NCI-H1092 treated with DMSO at 0.1 percent for 48 hours (cell line): ENCODE data around the gene ITGBL1.
A peak's percentile ranks its signal among the peaks of the same experiment; 100 is the strongest.

ENCODE experiments used
- DNase-seq: peaks from one replicate; lab custom pipeline; 2025; lab: John Stamatoyannopoulos, UW

Gene ITGBL1

DNA sequence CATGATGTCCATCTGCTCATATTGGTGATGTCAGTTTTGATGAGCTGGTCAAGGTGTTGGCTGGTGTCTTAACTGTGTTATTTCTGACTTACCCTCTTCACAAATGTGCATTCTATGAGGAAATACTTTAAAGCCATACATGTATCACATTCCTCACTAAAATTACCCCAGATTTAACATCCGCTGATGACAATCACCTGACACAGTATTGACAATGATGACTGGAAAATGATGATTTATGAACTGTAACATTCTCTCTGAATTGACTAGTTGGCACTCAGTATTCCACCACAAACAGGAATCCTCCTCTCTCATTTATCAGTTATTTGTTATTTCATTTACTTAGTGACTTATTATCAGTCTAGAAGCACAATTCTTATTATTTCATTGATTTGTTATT, 117.3 kb downstream of the ITGBL1 start:
- DNase-seq: no peak

DNA sequence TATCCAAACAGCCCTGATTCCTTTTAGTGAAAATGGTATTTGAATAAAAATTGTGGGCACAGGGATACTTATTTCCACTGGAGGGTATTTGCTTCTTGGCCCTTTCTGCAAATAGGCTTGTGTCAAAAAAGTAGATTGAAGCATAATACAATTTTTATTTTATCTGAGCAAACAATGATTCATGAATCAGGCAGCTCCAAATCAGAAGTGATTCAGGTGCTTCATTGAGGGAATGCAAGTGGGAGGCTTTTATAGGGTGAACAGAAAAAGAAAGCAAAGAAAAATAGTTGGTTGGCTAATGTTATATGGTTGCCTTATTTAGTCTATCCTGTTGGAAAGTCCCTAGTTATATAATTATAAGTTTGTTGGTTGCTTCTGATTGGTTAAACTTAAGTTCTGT, 117.9 kb downstream of the ITGBL1 start:
- no peak for DNase-seq

DNA sequence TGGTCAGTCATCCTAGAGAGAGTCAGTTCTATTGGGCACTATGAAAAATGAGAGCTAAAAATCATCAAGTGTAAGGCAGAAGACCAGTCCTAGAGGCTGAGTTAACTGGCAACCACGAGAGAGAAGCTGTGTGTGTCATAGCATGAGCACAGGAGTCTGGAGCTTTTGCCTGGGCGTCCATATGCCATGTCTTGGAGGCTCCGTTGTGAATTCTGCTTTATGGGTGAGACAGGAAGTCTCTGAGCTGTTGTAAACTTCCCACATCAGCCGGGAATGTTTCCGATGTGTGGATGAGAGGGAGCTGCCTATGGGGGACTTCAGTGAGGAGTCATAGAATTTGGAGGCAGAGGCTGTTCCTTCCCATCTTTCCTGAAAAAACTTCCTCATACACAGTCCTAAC, 120.0 kb downstream of the ITGBL1 start:
- DNase-seq: no peak

DNA sequence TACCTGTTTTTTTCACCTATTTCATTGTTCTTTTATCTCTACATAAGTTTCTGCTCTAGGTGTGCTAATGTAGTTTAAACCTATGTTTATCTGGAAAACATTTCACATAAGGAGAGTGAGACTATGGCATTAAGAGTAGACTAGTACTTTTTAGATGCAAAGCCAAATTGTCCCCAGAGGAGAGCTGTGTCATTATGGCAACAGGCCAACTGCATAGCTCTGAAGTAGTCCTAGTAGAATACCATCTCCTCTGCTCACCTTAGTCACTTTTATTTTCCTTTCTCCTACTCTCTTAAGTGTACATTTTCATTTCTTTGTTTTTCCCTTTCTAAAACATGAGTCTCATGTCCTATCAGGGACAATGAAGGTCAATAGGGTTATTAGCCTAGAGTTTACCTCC, 123.1 kb downstream of the ITGBL1 start:
- DNase-seq: no peak

DNA sequence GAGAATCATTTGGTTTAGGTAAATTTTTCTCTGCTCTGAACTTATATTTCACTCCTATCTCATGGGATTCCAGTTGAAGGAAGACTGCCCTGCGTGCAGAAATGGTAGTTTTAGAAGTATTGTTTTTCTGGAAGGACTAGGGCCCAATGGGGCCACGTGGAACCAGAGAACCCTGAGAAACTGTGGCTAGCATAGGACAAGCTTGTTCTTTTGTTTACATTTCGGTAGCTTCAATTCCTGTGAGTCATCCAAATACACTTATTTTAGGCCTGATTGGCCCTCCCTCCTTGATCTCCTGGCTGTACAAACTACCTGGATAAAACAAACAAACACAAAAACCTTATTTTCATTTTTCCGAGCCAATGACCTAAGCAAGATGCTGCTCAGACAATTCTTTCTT, 124.0 kb downstream of the ITGBL1 start:
- DNase-seq: no peak

DNA sequence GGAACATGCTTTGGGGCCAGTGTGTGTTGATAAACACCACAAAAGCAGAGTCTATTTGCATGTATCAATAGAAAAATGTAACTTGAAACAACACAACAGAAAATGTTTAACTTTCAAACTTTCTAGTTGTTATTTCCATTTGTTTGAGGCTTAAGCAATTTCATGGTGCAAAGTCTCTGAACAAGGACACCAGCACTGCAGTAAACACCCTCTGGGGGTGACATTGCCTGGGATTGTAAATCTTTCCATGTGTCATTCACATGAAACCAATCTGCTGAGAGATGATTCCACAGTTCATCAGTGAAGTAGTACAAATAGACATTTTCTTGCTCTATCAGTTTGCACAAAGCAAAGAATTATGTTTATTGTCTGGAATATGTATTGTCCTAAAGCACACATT, 124.5 kb downstream of the ITGBL1 start:
- DNase-seq: no peak

DNA sequence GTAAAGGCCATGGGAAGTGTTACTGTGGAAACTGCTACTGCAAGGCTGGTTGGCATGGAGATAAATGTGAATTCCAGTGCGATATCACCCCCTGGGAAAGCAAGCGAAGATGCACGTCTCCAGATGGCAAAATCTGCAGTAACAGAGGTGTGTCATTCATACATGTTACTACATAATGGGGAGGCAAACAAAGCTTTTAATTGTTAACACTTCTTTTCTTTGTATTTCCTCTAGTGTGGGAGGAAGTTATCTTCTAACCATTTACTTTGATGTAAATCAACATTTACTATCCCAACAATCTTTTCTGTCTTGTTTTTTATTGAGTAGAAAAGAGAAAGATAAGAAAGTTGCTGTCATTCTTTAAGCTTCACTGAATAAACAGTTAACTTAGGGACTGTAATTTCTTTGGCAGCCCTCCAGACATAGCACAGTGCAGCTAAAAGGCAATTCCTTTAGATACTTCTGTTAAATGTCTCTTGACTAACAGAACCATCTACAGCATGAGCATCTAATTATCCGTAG, 126.9 kb downstream of the ITGBL1 start:
- DNase-seq: peak; percentile 11

DNA sequence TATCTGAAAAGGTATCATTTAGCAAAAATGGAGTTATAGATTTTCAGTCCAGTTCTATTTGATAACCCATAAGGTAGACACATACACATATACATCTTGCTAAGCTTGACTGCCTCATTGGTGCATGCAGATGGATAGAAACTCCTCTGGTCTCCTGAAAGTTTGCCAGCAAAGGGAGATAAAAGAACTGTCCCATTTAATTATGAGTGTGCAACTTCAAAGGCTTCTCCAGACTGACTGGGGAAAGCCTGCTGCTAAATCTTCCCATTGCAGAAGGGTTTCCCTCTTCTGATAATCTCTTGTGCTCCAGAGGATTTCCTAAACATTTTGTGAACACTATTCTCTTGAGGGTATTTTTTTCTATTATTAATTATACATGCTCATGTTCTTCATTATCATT, 131.9 kb downstream of the ITGBL1 start:
- no peak for DNase-seq

DNA sequence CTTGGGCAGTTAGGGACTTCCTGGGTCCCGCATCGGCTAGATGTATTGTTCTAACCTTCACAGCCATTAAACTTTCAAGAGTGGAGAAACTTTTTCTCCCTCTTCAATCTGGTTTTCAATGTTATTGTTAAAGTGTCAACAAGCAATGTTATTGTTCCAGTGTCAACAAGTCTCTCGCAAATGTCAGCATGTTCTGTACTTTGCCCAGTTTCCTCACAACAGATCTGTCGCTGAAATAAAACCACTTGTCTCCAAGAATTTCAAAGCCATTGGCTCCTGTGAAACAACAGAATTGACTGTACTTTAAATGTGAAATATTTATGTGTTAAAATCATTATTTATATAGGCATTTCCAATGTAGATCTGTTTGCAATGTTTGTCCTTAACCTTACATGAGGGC, 138.0 kb downstream of the ITGBL1 start:
- DNase-seq: no peak

DNA sequence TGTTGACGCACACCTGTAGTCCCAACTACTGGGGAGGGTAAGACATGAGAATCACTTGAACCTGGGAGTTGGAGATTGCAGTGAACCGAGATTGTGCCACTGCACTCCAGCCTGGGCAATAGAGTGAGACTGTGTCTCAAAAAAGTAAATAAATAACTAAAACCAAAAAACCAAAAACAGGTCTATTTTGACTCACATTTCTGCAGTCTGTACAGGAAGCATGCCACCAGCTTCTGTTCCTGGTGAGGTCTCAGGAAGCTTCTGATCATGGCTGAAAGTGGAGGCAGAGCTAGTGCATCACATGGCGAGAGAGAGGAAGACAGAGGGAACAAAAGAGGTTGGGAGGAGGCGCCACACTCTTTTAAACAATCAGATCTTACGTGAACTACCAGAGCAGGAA, 142.5 kb downstream of the ITGBL1 start:
- DNase-seq: no peak

DNA sequence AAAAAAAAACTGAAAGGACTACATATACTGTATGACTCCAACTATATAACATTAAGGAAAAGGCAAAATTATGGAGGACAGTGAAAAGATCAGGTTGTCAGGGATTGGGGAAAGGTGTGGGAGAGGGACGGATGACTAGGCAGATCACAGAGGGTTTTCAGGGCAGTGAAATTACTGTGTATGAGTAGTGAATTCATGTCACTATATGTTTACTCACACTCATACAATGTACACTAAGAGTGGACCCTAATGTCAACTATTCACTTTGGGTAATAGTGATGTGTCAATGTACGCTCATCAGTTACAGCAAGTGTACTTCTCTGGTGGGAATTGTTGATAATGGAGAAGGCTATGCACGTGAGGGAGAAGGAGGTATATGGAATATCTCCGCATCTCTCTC, 144.3 kb downstream of the ITGBL1 start:
- no peak for DNase-seq

DNA sequence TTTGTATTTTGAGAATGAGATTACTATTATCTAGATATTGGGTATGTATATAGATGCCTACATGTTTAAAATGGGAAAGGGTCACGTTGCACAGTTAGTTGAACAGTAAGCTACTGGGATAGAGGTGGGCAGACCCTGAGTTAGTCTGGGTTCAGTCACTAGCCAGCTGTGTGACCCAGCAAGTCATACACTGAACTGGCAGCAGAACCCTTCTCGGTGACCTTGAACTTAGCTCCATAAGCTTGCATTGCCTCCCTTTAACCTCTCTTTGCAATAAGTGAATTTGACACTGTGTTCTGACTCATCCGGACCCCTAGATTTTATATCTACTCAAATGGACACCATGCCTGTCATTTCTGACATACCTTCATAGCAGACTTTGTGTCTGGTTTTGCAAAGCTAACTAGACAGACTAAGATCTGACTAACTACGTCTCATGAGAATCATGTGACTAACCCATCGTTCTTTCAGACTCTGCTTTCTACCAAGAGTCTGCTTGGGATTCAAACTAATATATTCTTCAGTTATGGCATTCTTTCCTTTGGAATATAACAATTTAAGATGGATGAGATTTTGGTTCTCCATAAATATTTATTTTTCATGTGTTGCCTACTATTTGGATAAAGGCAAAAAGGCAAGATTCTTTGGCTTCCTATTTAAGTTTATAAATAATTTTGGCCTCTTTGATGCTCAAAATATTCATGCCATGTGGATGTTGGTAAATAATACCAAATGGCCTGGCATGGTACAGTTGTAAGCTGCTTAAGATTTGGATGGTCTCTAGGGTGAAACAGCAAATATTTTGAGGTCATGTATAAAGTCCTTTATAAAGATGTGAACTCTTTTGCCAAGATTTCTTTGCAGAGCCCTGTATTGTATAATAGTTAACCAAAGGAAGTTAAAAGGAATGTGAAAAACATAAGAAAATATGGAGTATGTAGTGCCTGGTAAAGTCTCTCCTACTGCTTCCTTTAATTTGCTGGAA, 159.3 kb downstream of the ITGBL1 start:
- DNase-seq: no peak

DNA sequence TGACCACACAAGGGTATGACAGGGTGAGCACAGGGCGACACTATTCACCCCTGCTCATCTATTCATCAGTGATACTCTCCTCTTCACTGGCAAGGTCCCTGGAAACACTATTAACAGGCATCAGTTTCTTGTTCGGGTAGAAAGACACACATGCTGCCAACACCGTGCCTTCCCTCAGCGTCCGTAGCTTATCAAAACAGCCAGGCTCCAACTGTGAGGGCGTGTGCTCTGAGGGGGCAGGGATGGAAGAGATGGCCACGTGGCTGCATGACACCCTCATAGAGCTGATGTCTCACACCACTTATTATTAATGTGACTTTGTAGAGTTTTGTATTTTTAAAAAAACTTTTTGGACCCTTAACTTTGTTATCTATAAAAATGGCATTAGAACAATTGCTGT, 160.3 kb downstream of the ITGBL1 start:
- no peak for DNase-seq

DNA sequence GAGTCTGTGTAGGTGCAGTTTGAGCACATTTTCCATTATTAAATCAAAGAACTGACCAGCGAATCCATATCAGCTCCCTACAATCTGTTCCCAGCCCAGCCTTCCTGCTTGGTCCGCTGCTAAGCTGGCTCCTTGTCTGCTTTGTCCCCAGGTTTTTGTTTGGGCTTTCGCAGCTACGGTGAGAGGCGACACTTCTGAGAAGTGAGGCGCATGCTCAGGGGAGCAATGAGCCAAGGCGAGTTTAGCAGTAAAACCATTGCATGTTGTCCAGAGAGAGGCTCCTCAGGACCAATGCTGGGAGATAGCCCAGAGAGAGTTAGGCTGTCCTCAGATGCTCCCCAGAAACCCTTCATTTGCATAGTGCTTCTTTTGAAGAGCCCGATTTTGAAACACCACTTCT, 162.0 kb downstream of the ITGBL1 start:
- no peak for DNase-seq

DNA sequence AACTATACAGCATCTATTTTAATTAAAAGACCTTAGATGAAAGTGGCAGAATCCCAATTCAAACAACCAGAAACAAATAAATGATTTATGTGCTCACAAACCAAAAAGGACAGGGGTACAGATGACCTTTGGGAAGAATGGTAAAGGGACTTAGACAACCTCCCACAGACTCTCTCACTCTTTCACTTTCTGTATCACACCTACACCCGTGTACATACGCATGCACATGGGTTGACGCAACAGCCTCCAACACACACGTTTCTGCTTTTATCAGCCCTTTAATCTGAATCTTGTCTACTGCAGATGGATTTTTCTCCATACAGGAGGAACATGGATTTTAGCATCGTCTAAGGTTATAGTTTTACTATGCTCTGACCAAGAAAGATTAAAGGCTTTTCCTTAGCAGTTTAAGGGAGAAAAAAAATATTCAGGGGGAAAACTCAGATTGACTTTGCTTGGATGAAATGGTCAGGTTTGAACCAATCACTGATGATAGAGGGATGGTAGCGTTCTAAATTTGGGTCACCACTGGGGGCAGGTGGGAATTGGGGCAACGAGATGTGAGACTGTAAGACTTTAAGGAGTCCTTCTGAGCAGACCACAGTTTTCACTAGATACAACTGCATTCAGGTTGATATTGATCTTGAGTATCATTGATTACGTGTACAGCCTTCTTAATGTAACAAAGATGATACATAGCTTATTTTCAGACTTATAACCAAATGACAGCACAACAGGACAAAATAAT, 166.1 kb downstream of the ITGBL1 start:
- no peak for DNase-seq

DNA sequence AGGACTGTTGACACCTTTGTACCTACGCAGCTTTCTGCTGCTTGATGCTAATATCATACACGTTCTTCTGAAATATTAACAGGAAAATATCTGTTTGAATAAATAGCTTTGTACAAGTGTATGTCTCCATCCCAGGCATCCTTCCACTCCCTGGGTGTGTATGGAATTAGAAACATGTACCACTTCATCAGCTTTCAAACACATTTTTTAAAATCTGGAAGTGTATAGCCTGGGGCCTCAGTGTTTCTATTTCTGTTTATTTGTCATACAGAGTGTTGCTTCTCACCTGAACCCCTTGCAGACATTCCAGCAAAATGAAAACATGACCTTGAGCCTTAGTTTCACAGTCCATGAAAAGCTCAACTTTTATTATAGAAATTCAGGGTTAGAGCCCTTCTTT, 168.6 kb downstream of the ITGBL1 start:
- no peak for DNase-seq

DNA sequence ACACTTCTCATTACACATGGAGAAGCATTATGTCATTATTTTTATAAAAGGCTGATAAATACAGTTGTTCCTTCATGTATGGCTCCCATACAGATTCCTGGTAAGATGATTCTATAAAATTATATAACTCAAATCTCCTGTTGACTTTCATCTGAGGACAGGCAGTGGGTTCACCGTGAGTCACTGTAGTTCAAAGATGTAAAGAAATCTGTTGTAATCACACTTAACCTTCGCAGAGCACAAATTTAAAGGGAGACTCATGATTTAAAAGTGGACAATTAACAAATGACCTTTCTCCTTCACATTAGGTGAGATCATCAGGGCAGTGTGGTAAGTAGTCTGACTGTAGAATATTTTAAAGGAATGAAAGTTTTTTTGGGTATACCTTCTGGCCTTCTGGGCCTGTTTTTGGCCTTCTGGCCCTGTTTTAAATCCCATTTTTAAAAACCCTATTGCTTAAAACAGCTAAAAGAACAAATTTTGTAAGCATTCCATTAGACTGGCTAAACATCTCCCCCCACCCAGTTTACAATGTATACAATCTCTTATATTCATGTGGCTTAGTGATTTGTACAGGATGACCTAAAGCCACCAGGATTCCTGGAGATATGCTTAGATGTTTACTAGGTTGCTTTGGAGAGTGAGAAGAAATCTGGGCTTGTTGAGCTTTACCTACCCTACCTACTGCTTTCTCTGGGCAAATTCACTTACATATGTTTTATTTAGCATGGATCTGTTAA, 171.2 kb downstream of the ITGBL1 start:
- peak; percentile 19 for DNase-seq

DNA sequence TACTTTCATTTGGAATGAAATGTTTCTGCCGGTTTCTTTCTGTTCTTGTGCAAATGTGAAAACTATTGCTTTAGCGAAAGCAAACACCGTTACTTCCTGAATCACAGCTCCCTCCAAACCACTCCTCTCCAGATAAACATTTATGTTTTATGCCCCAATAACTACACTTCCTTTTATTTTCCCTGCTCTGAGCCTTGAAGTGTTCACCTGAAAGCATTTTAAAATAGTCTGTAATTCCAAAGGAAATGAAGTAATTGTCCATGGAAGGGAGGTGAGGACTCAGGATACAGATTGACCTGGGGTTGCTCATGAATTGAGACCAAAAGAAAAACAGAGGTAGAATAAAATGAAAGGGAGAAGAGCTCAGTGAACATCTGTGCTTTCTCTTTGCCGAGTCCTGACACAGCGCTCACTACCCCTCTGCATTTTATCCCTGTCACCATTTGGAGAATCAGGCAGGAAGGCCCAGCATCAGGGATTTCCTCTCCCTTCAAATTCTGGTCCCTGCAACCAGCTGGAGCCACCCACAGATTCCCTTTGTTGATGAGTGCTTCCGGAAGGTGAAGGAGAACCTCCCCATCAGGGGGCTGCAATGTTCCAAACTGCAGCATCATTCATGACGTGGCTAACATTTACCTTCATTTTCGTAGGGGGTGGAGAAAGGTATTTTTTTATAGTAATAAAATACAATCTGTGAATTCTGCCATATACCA, 171.9 kb downstream of the ITGBL1 start:
- peak; percentile 84 for DNase-seq

DNA sequence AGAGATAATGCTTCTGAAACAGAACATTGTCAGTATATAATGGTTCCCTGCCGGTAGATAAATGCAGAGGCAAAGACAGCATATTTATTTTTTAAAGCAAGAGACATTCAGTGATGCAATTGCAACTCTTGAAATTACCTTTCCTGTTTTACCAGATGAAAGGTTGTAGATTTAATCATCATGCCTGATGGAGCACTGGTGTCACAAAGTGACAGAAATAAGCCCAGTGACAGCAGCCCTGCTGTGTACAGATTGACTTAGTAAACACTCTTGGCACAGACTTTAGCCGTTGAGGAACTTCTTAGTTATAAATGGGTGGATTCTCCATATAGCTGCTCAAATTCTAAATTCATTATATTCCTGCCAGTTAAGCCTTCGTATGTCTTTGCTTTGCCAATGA, 172.5 kb downstream of the ITGBL1 start:
- peak; percentile 56 for DNase-seq

DNA sequence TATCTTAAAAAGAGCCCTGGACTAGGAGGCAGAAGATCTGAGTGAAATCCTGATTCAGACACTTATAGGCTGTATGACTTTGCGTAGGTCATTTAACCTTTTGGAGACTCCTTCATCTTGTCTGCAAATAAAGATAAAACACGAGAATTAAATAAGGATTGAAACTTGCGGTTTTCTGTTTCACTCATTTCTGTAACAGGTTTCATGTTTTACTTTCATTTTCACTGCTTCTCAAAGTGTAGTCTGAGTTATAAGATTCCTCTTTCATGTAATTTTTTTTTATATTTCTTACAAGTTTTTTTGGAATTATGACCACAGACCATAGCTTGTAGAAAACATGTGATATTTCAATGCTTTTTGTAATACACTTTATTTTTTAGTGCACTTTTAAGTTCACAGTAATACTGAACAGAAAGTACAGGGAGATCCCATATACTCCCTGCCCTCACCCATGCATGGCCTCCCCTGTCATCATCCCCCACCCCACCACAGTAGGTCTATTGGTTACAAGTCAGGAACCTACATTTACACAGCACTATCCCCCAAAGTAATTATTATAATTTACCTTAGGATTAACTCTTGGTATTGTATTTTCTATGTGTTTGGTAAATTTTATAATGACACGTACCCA, 174.6 kb downstream of the ITGBL1 start:
- no peak for DNase-seq

DNA sequence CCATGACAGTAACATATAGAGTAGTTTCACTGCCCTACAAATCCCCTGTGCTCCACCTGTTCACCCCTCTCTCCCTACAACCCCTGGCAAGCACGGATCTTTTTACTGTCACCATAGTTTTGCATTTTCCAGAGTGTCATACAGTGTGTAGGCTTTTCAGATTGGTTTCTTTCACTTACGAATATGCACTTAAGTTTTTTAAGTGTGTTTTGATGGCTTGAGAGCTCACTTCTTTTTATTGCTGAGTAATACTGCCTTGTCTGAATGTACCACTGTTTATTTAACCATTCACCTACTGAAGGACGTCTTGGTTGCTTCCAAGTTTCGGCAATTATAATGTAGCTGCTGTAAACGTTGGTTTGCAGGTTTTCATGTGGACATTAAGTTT, 175.1 kb downstream of the ITGBL1 start:
- peak; percentile 47 for DNase-seq
